SK-N-SH (cell line): Measurements from ENCODE around the gene OVOL3. TPM values are rescaled to one million over a fixed set of nuclear protein-coding genes. Genes with fewer than 3 reads are reported as not detected.
A peak's percentile ranks its signal among the peaks of the same experiment; 100 is the strongest.

Source experiments
- CHD2 ChIP-seq: fragments of 150-350 bp; IDR thresholded peaks from 2 replicates; pipeline ENCODE4 v1.6.1; 2018; ENCODE audit warnings: low read length; ENCODE audit not compliant: partially characterized antibody
- CTCF ChIP-seq: fragments of 200-600 bp; sonication (generic); IDR thresholded peaks from 2 replicates; pipeline ENCODE4 v1.6.1; 2017; ENCODE audit warnings: antibody characterized with exemption, mild to moderate bottlenecking, moderate library complexity
- ELF1 ChIP-seq: IDR thresholded peaks from 2 replicates; pipeline ENCODE4 v1.4.0; 2012
- EZH2phosphoT487 ChIP-seq: fragments of 200-600 bp; sonication (generic); IDR thresholded peaks from 2 replicates; pipeline ENCODE4 v1.6.1; 2017; ENCODE audit warnings: low read depth, mixed run types, mild to moderate bottlenecking, antibody characterized with exemption, moderate library complexity, borderline replicate concordance
- MAX ChIP-seq: IDR thresholded peaks from 2 replicates; pipeline ENCODE4 v1.4.0; 2012; ENCODE audit warnings: low read depth
- MXI1 ChIP-seq: IDR thresholded peaks from 2 replicates; pipeline ENCODE4 v1.6.1; 2012; ENCODE audit warnings: mild to moderate bottlenecking, low read depth, low read length, improper control_type of control experiment
- NFIC ChIP-seq: IDR thresholded peaks from 2 replicates; pipeline ENCODE4 v1.4.0; 2012; ENCODE audit warnings: borderline replicate concordance
- NRF1 ChIP-seq: IDR thresholded peaks from 2 replicates; pipeline ENCODE4 v1.6.1; 2012; ENCODE audit warnings: low read depth, mild to moderate bottlenecking, low read length
- RCOR1 ChIP-seq: fragments of 150-350 bp; IDR thresholded peaks from 2 replicates; pipeline ENCODE4 v1.6.1; 2017; ENCODE audit warnings: antibody characterized with exemption, low read length
- SIN3A ChIP-seq: IDR thresholded peaks from 2 replicates; pipeline ENCODE4 v1.6.1; 2012; ENCODE audit warnings: low read depth, mild to moderate bottlenecking, low read length, moderate library complexity, borderline replicate concordance
- TAF1 ChIP-seq: IDR thresholded peaks from 2 replicates; pipeline ENCODE4 v1.6.1; 2012; ENCODE audit warnings: low read depth, mild to moderate bottlenecking, low read length, moderate library complexity, borderline replicate concordance
- USF2 ChIP-seq: fragments of 150-350 bp; IDR thresholded peaks from 2 replicates; pipeline ENCODE4 v1.6.1; 2017; ENCODE audit warnings: antibody characterized with exemption, low read length, low read depth, borderline replicate concordance
- YY1 ChIP-seq: IDR thresholded peaks from 2 replicates; pipeline ENCODE4 v1.4.0; 2012; ENCODE audit warnings: low read depth, mild to moderate bottlenecking
- polyA plus RNA-seq, 3 experiments: library from polyadenylated mRNA; depleted of rRNA; stranded (reverse); fragments of >200 nt; gene quantifications; 2 replicates each; pipeline ENCODE4 v1.2.3, GENCODE V29; 2012
- TF ChIP-seq, protein P1 (sequence below): IDR thresholded peaks from 2 replicates; pipeline ENCODE4 v1.4.0; 2012; ENCODE audit warnings: low read depth, borderline replicate concordance

The OVOL3 gene
- polyA plus RNA-seq, 1 of the 3 experiments (the other 2 are of a cell fraction): not detected

DNA sequence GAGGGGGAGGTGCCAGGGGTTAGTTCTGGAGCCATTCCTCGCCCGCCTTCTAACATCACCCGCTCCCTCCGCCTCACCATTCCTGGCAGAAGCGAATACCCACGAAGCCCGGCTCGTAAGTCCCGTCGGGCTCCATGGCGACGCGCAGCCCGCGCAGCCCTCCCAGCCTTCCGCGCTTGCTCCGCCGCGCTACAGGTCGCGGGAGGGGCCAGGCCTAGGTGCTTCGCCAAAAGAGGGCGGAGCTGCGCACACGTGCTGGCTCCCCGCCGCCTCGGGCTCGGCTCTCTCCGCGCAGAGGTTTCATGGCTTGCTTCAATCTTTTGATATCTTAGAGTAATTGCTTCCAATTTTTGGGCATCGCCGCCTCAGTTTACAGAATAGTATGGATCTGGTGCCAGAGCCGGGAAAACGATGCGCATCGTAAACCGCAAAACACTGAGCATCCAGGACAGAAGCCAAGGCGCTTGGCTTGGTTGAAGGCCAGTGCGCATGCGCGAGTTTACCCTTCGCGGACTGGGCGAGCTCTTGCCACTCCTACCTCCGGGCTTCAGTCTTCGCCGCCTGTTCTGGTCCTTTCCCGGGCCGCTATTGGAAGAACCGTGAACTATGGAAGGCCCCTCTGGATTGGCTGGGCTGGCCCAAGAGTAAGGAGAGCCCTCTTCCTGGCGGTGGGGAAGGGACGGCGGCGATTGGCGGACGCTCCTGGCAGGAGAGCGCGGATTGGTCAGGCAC is 3.9 kb downstream of the OVOL3 start, which contains the start of gene POLR2I (continued):
- TF ChIP-seq USF2 (0 out of 2 replicates have a peak, but pooled peaks have one; percentile 45), MXI1 (peak; percentile 99), TAF1 (0 out of 2 replicates have a peak, but pooled peaks have one; percentile 55), CHD2 (peak; percentile 48), CTCF (no peak), NRF1 (peak; percentile 89), YY1 (peak; percentile 70; the same call in 1 of the 2 replicates), EZH2phosphoT487 (no peak), NFIC (peak; percentile 55), MAX (peak; percentile 100), SIN3A (peak; percentile 87; the same call in 1 of the 2 replicates), ELF1 (peak; percentile 25; the same call in 1 of the 2 replicates), RCOR1 (0 out of 2 replicates have a peak, but pooled peaks have one; percentile 7)
- TF ChIP-seq, protein P1, sequence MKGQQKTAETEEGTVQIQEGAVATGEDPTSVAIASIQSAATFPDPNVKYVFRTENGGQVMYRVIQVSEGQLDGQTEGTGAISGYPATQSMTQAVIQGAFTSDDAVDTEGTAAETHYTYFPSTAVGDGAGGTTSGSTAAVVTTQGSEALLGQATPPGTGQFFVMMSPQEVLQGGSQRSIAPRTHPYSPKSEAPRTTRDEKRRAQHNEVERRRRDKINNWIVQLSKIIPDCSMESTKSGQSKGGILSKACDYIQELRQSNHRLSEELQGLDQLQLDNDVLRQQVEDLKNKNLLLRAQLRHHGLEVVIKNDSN: peak; percentile 76; the same call in 1 of the 2 replicates
- TF ChIP-seq, all 33 proteins: peak for 19
